A549 (cell line): ENCODE results near the gene PPOX.

ENCODE experiments used
- E2F6 ChIP-seq: IDR thresholded peaks from 2 replicates; pipeline ENCODE4 v1.6.1; 2012; ENCODE audit warnings: low read depth, borderline replicate concordance
- EP300 ChIP-seq, 2 experiments: fragments of >200 bp; sonication (Bioruptor Twin); formaldehyde crosslinking; IDR thresholded peaks; 2 replicates in 1 of 2; 3 replicates in 1 of 2; pipeline ENCODE4 v1.6.1; 2016 to 2017
- MYC ChIP-seq: IDR thresholded peaks from 2 replicates; pipeline ENCODE4 v1.6.1; 2012; ENCODE audit warnings: mild to moderate bottlenecking, inconsistent platforms, low read length, improper control_type of control experiment, borderline replicate concordance
- SREBF2 ChIP-seq: fragments of 450-650 bp; IDR thresholded peaks from 2 replicates; pipeline ENCODE4 v1.6.1; 2014; ENCODE audit warnings: mild to moderate bottlenecking, moderate library complexity
- TF ChIP-seq, protein P1 (sequence below): fragments of >200 bp; sonication (Bioruptor Twin); formaldehyde crosslinking; IDR thresholded peaks from 3 replicates; pipeline ENCODE4 v1.5.1; 2016
- TF ChIP-seq, protein P2 (sequence below): fragments of 200-600 bp; sonication (generic); IDR thresholded peaks from 2 replicates; pipeline ENCODE4 v1.6.1; 2016; ENCODE audit warnings: antibody characterized with exemption, mild to moderate bottlenecking, moderate library complexity

DNA sequence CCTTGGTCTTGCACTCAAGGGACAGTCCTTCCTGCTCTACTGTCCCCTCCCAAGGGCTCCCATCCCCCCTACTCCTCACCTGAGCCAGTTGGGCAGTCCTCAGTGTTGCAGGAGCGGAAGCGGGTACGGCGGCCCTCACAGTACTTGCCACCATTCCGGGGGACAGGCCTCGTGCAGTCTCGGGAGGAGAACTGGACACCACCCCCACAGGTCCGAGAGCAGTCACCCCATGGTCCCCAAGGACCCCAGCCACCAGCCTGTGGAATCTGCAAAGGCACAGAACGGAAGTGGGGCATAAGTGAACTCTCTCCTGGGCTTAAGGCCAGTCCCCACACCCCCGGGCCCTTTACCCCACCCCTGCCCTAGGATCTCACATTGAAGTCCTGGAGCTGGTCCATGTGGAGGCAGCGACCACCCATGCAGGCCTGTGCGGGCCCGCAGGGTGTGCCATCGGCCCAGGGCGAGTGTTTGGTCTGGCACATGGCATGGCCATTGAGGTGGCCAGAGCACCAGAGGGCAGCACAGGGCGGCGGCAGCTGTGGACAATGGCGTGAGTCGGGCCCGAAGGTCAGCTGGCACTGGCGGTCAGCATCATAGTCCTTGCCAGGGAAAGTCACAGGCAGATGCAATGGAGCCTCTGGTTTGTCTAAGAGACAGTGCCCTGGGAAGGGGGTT is 27.5 kb downstream of the PPOX start:
- TF ChIP-seq, protein P1, sequence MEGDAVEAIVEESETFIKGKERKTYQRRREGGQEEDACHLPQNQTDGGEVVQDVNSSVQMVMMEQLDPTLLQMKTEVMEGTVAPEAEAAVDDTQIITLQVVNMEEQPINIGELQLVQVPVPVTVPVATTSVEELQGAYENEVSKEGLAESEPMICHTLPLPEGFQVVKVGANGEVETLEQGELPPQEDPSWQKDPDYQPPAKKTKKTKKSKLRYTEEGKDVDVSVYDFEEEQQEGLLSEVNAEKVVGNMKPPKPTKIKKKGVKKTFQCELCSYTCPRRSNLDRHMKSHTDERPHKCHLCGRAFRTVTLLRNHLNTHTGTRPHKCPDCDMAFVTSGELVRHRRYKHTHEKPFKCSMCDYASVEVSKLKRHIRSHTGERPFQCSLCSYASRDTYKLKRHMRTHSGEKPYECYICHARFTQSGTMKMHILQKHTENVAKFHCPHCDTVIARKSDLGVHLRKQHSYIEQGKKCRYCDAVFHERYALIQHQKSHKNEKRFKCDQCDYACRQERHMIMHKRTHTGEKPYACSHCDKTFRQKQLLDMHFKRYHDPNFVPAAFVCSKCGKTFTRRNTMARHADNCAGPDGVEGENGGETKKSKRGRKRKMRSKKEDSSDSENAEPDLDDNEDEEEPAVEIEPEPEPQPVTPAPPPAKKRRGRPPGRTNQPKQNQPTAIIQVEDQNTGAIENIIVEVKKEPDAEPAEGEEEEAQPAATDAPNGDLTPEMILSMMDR, result no peak
- TF ChIP-seq, protein P2, sequence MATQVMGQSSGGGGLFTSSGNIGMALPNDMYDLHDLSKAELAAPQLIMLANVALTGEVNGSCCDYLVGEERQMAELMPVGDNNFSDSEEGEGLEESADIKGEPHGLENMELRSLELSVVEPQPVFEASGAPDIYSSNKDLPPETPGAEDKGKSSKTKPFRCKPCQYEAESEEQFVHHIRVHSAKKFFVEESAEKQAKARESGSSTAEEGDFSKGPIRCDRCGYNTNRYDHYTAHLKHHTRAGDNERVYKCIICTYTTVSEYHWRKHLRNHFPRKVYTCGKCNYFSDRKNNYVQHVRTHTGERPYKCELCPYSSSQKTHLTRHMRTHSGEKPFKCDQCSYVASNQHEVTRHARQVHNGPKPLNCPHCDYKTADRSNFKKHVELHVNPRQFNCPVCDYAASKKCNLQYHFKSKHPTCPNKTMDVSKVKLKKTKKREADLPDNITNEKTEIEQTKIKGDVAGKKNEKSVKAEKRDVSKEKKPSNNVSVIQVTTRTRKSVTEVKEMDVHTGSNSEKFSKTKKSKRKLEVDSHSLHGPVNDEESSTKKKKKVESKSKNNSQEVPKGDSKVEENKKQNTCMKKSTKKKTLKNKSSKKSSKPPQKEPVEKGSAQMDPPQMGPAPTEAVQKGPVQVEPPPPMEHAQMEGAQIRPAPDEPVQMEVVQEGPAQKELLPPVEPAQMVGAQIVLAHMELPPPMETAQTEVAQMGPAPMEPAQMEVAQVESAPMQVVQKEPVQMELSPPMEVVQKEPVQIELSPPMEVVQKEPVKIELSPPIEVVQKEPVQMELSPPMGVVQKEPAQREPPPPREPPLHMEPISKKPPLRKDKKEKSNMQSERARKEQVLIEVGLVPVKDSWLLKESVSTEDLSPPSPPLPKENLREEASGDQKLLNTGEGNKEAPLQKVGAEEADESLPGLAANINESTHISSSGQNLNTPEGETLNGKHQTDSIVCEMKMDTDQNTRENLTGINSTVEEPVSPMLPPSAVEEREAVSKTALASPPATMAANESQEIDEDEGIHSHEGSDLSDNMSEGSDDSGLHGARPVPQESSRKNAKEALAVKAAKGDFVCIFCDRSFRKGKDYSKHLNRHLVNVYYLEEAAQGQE, result no peak
- TF ChIP-seq E2F6, result no peak
- TF ChIP-seq MYC, result no peak
- no peak for TF ChIP-seq SREBF2
- TF ChIP-seq EP300 (IDR thresholded peaks at IDR 0.05), result no peak
